SH-SY5Y (cell line): ENCODE data around the gene ST8SIA6.

Source experiments
- GATA2 ChIP-seq: IDR thresholded peaks from 2 replicates; pipeline ENCODE4 v1.6.1; 2011; ENCODE audit warnings: mild to moderate bottlenecking, low read depth, low read length
- GATA3 ChIP-seq: IDR thresholded peaks from 2 replicates; pipeline ENCODE4 v1.6.1; 2011; ENCODE audit warnings: low read depth, mild to moderate bottlenecking, low read length, moderate library complexity

The ST8SIA6 gene, protein sequence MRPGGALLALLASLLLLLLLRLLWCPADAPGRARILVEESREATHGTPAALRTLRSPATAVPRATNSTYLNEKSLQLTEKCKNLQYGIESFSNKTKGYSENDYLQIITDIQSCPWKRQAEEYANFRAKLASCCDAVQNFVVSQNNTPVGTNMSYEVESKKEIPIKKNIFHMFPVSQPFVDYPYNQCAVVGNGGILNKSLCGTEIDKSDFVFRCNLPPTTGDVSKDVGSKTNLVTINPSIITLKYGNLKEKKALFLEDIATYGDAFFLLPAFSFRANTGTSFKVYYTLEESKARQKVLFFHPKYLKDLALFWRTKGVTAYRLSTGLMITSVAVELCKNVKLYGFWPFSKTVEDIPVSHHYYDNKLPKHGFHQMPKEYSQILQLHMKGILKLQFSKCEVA

GRCh38 chr10:17454161-17455014, at the start of gene ST8SIA6:
Gene ST8SIA6 (minus strand): TSS chr10:17454595. CDS start chr10:17454255, 340 bp downstream.
- TF ChIP-seq GATA2 (no peak), GATA3 (no peak)

DNA sequence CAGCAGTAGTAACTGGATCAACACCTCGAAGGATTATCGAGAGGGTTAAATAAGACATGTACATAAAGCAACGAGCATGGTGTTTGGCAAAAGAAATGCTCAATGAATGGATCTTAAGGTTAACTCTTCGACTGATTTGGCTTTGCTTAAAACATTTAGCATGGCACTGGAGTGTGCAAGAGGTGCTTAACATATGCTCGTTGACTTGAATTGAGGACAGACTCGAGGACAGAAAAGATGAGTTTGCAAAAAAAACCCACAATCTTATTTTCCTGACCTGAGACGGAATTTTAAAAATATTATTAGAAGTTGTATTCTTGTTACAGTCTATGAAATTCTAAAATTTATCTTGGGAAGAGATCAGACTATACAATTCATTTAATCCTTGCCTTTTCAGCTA, 49.4 kb upstream of the ST8SIA6 start:
- no peak for TF ChIP-seq GATA3
- no peak for TF ChIP-seq GATA2

DNA sequence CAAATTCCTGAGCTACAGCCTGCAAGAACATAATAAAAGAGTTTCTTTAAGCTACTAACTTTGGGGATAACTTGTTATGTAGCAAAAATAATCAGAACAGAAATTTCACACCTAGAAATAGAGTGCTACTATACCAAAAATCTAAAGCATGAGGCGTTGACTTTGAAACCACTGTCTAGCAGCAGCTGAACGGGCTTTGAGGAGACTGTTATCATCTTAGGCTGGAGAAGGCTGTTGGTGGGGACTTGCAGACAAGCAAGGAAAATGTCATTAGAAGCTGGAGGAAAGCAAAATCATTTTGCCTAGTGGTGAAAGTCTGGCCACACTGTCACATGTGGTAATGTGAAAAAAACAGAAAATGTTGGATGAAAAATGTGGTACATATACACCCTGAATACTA, 48.4 kb upstream of the ST8SIA6 start:
- TF ChIP-seq GATA3 (no peak), GATA2 (no peak)

DNA sequence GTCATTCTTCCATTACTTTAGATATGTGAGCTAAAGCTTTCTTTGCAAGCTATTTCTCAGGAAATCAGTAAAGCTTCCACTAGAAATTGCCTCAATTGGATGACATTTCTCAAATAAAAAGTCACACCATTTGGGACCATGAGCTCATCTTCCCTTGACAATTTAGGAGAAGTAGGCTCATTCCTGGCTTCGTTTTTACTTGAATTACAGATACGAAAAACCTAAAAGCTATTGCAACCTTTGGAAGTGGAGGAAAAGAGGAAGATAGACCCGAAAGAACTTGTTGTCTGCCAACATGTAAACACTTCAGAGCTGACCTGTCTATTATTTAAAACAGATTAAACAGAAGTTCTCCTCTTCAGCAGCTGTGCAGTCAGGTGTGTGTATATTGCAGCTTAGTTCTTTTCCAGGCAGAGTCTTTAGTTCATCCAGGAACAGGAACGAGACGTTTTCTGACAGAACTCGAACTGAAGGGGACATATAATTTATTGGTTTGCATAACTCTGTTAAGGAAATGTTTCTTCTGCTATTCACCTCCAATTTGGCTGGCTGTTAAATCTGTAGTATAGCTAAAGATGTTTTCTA, 43.1 kb upstream of the ST8SIA6 start:
- TF ChIP-seq GATA3 = no peak
- no peak for TF ChIP-seq GATA2

- TF ChIP-seq GATA3 (no peak), GATA2 (no peak)
These were observed 40.3 kb upstream of the ST8SIA6 start for GRCh38 chr10:17494626-17495260.

- TF ChIP-seq GATA2 (no peak), GATA3 (no peak)
These were observed 34.5 kb upstream of the ST8SIA6 start for GRCh38 chr10:17488848-17489247.

DNA sequence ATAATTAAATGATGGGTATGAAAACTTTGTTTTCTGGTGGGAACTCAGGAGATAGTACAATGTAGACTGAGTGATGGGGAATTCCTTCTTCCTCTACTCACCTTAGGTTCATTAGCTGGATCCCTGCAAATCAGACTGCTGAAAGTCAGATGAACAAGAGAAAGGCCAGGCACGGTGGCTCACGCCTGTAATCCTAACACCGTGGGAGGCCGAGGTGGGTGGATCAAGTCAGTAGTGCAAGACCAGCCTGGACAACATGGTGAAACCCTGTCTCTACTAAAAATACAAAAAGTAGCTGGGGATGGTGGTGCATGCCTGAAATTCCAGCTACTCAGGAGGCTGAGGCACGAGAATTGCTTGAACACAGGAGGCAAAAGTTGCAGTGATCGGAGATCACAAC, 28.7 kb upstream of the ST8SIA6 start:
- TF ChIP-seq GATA2 (no peak), GATA3 (no peak)

DNA sequence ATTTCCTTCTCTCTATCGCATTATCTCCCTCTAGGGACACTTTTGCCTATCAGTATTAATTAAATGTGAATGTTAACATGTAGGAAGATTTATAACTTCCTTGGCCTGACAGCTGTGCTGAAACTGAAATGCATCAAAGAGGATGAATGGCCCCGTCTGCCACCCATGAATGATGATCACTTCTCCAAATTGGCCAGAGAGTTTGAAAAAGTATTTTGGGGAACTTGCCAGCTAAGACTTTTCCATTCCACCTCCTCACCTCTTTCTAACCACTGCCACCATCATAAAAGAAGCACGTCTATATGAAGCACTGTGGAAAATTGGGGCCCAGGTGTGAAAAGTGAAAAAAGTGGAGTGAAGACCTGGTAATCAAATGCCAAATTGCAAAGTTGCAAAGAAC, 25.4 kb upstream of the ST8SIA6 start:
- TF ChIP-seq GATA3 (no peak), GATA2 (no peak)

DNA sequence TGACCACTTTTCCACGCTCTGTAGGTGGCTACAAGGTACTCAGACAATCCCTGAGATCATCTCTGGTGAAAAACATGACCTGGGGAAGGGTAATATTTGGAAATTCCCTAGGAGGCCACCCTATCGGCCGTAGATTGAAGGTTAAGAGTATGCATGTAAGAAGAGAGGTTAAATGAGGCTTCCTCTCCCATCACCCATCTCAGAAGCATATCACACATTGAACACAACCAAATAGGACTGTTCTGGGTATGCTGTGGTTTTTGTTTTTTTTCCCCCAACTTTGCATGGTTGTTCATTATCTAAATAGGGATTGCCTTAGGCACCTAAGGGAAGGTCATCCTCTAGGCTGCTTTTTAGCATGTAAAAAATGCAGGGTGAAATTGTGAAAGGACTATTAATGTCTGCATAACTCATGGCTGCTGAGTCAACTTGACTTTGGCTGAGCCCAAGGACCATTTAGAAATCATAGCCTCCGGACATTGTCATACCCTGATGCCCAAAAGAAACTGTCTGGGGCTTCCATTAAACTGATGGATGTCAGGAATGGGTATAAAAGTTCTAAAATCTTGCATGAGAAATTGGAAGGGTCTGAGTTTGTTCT, 24.7 kb upstream of the ST8SIA6 start:
- TF ChIP-seq GATA3 = no peak
- no peak for TF ChIP-seq GATA2

DNA sequence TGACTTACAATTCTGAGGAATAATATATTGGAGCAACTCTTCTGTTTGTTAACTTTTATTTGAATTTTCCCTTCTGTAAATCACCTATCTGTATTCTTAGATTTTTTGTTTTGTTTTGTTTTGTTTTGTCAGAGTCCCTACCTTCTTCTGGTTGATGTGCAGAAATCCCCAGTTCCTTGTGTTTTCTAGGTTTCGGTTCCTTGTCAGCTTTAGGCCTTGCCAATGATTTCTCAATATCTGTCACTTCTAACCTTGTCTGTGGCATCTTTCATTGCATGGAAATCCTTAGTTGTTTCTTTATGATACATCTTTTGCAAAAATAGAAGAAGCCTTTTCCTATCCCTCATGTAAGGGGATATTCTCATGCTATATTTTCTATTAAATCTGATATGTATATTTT, 21.7 kb upstream of the ST8SIA6 start:
- no peak for TF ChIP-seq GATA3
- TF ChIP-seq GATA2 = no peak

DNA sequence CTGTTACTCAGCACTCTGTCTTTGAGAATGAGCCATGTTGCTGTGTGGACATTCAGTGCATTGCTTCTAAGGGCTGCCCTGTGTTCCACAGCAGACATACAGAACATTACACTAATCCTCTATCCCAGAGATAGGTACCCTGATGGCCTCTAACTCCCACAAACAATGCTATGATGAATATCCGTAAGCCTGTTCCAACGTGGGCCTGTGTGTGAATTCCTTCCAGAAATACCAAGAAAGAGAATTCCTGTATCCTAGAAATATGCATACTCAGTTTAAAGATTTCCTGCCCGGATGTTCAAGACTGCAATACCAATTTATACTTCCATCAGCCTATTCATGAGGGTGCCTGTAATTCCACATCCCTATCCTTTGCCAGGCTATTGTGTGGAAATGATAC, 21.3 kb upstream of the ST8SIA6 start:
- TF ChIP-seq GATA2 (no peak), GATA3 (no peak)

- TF ChIP-seq GATA3 (no peak), GATA2 (no peak)
These were observed 20.4 kb upstream of the ST8SIA6 start for GRCh38 chr10:17474595-17475323.

- TF ChIP-seq GATA3 (no peak), GATA2 (no peak)
These were observed 19.0 kb upstream of the ST8SIA6 start for GRCh38 chr10:17473228-17473950.
